Daoy (cell line): ENCODE data around the gene FHOD3. TPM values are rescaled to one million over a fixed set of nuclear protein-coding genes. Genes with fewer than 3 reads are reported as not detected.

Source experiments
- DNase-seq: peaks from one replicate; pipeline ENCODE4 v3.0.0-alpha.2; 2015; ENCODE audit warnings: low read depth
- total RNA-seq: library from RNA; depleted of rRNA; stranded (reverse); fragments of >200 nt; shearing (Covaris generic); gene quantifications from 2 replicates; pipeline ENCODE4 v1.2.3, GENCODE V29; 2014

The FHOD3 gene
- total RNA-seq, 1 experiment from 2014 or later: 17.8 TPM

DNA sequence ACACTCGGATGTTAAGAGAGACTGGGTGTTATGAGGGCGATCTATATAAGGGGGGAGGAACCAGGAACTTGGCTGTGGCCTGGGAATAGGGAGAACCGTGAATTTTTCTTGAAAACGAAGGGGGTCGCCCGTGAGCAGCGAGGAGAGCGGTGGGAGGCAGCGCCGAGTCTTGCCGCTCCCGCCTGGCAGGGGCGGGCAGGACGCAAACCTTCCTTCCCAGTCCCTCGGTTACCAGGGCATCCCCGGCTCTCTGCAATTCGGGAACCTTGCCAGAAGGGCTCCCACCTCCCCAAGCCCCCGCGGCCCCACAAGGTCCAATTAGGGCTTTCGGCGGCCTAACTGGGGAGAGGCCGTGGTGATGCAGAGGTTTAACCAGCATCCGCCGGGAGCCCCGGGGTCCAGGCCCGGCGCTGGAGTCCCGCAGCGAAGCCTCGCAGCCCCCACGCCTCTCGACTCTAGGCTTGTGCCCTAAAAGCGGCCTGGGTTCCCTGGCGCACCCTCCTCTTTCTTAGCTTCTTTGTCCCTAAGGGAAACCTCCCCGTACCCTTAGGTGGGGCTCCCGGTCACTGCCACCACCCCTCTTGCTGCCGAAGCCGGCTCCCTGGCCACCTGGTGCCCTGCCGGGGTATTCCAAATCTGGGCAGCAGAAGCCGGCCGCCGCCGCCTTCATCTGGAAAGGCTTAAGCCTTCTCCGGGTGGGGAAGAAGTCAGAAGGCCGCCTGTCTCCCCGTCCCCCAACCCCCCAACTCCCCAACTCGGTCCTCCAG is 680 bp upstream of the FHOD3 start:
- DNase-seq: peak; percentile 80

DNA sequence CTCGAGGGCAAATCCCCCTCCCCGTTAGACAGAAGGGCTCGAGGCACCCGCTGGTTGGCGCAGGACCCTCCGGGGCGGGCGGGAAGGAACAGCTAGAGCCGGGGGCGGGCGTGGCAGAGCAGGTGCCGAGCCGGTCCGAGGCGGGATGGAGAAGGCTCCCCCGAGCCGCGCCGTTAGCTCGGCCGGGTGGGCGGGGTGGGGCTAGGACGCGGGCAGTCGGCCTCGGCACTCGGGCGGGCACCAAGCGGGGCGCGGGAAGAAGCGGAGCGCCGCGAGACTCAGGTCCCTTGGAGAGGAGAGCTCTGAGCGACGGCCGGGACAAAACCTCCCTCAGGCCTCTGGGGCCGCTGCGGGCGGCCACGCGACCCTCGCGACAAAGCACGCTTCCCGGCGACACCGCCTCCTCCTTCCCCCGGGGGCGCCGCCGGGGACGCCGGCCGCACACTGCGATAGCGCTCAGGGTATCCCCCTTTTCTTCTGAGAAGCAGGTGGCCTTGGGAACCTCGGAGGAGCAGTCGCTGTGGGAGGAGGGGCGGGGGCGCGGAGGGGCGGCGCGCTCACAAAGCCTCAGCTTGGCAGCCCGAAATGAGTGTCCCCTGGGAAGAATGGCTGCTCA is 721 bp downstream of the FHOD3 start:
- no peak for DNase-seq

DNA sequence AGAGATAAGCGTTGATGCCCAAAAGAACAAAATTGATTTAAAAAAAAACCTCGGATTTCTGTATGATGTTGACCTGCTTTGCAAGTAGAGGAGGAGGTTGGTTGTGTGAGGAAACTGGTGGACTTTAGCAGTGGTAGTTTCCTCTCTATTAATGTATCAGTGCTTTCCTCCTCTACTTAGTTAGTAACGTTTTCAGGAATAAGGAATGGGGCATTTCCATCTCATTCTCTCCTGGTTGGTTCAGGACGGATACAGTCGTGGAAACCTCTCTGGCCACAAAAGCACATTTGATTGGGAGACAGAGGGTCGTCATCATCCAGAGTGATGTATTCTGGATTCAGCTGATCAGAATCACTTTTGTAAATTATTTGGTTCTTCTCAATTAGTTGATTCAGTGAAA is 1.5 kb downstream of the FHOD3 start:
- no peak for DNase-seq

DNA sequence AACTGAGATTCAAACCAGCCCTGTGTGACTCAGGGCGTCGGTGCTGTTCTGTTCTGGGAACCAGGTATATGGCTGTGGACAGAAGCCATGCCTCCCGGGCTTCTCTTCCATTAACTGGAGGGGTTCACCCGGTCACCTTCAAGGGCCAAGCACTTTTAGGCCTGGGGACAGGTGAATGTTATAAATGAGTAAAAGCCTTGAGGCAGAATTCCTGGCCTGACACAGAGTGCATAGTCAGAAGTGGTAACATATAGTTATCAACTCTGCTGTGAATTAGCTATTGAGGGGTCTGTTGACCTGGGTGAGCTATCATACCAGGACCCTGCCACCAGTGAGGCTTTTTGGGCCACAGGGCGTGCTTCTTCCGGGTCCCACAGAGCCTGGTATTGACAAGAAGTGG is 2.7 kb downstream of the FHOD3 start:
- DNase-seq: no peak

DNA sequence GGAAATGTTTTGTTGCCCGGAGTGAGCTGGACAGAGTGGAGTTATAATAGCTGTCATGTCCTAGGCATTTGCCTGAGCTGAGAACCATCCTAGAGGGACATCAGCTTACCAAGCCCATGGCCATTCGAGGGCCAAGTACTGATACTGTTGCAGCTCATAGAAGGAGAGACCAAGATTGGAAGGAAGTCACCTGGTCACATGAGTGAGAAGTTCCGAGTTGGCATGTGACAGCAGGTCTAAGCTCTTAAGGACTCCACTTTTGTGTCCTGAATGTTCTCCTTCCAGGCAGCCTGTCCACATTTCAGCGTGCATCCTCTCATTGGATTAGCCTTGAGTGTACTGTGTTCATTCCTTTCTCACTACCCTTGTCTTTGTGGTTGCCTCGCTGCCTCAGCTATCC is 4.4 kb downstream of the FHOD3 start:
- no peak for DNase-seq

DNA sequence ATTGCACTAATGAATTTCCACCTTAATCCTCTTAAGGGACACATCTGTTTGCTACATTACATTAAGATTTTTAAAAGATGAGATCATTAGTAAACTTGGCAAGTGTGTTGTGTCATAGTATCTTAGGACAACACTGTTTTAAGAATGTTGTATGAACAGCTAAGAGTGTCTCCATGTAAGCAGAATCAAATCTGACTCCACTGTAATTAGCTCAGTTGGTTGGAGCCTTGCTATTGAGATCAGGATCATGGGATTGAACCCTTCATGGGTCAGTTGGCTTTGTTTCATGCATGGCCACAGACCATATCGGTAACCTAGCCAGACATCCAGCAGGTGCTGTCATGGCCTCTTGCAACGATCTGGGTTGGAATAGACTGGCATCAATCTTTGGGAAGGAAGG is 5.2 kb downstream of the FHOD3 start:
- no peak for DNase-seq

DNA sequence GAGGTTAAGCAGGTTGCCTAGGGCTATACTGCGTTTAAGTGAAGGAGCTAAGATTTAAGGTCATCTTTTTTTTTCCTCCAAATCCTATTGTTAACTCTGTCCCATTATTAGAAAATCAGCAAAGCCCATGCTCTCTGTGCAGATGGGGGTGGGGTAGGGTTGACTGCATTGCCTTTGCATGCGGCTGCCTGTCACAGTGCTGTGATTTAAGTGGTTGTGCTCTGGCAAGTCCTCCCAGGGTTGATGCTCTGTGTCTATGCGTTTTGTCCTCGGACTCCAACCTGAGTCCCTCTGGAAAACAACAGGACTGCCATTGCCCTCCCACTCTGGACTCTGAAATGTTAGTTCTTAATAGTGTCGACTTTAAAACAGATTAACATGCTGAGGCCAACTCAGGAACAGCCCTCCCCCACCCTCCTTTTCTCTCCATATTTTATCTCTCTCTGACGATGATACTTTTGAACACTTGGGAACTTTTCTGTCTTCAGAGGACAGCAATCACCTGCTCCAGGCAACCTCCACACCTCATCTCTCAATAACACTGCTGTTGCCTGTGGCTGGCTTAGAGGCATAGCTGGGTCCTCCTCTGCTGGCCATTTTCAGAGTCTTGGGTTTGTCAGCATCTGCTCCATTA is 5.8 kb downstream of the FHOD3 start:
- no peak for DNase-seq

DNA sequence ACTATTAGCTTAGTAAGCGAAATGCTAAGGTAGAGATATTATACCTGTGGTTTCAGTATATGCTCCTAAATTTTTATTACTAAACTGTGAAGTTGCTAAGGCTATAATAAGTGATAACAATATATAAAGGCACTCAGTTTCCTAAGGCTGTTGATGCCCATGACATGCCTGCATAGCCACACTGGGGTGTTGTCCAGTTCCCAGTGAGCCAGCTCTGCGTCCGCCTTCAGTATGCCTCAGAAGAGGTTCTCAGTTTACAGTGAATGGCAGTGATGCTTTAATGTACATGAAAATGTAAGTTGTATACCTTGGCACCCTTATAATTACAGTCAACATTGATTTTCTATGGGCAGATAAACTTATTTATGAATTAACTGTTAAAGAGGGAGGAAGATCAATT is 7.2 kb downstream of the FHOD3 start:
- no peak for DNase-seq

DNA sequence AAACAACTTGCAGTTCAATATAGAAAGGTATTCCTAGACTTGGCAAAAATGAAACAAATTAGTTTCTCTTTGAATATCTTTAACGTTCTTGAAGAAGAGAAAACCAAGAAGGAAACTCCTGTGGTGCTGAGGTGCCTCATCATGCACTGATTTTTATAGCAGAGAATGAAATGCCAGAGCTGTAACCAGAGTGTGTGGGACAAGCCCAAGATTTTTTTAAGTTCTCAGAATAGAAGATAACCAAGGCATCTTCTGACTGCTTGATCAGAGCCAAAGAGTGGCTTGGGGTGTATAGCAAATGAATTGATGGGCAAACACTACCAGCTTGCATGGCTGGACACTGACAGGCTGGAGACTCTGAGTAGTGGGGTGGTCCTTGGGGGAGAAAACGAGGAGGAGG is 7.9 kb downstream of the FHOD3 start:
- DNase-seq: no peak

DNA sequence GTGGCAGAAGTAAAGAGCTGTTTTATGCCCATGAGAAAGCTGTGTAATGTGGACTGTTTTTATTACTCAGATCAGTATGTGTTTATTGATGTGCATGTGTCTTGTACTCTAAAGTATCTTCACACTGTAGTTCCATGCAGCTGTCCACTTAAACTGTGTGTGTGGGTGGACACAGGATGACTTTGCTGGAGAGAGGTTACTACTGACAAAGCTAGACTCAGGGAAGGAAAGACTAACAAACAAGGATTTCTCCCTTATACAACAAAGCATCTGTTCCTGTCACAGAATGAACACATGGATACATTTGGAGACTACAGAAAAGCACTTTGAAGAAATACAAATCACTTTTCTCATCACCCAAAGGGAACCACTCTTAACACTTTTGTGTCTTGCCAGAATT is 10.0 kb downstream of the FHOD3 start:
- DNase-seq: no peak

DNA sequence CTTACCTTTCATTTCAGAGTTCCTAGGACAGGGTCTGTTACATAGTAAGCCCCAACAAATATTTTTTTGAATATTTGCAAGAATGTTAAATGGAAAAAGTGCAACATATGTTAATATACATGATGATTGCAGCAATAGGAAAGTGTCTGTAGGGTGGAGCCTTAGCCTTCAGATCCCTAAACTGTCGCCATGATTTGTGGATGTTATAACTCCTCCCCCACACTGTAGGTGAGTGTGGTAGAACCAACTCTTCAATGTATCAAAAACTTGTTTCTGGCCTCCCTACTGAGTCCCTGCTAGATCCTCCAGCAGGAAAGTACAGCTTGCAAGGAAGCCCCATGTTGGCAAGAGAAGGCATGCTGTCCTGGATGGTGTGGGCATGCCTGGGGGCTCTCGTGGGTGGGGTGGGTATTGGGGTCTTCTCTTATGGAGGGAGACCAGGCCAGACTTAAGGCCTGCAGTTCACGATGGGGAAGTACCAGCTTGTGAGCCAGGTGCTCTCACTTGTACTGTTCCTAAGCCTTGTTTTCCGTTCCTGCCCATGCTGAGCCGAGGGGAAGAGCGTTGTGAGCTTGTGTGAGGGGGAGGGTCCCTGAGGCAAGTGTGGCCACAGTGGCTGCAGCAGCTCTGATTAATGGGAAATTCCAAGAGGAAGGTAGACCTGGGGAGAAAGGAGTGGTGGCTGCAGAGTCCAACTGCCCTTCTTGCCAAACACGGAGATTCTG is 11.4 kb downstream of the FHOD3 start:
- no peak for DNase-seq

DNA sequence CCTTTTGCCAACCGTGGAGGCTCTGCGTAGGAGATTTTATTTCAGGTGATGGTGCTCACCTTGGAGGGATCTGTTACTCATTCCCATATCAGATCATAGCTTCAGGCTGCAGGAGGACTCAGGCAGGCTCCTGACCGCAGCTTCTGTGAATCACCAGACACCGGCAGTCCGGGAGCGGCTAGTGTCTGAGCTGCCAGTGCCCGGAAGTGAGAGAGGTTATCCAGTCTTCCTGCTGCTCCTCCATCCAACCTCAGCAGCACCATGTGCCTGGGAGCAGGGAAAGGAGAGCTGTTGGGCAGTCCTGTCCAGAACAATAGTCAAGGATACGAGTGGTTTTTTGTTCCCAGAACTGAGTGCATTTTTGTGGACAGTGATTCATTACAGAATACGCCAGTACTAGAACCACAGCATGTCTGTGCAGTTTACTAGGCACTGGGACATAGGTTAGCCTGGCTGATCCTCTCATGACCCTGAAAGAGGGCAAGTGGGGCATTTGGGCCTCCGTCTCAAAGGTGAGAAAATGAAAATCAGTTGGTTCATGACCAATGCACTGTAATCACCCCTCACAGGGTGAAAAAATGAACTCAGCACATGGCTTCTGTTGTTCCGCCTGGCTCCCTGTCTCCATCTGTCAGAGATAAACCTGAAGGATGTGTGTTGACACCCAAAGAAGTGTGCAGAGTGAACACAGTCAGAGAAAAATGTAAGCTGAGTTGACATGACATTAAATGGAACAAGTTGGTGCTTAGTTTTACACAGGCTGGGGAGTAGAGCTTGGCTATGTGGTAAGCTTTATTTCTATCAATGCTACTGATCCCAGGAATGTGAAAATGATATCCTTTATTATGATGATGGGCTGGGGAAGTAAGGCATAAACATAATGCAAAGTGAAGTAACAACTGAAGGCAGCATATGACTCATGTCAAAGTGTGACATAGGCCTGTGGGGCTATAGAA is 12.2 kb downstream of the FHOD3 start:
- peak; percentile 96 for DNase-seq

DNA sequence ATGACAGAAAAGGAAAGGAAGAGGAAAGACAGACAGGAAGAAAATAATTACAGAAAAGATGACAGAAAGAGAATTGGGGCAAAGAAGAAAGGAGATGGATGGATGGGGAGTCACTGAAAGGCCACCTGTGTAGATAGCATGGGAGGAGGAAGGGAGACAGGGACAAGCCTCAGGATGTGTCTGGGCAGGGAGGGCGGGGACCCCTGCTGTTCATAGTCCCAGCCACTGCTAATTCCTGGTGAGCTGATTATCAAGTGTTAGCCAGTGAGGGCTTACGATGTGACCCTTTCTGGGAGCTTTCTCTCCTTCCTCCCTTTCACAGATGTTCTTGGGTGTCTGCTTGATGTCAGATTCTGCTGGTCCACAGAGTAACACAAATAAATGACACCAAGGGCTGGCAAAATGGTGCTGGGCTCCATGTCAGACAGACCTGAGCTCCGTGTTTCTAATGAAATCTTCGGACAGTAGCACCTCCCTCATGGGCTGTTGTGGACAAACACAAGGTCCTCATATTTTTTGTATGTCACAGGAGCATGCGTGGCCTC is 13.6 kb downstream of the FHOD3 start:
- no peak for DNase-seq

DNA sequence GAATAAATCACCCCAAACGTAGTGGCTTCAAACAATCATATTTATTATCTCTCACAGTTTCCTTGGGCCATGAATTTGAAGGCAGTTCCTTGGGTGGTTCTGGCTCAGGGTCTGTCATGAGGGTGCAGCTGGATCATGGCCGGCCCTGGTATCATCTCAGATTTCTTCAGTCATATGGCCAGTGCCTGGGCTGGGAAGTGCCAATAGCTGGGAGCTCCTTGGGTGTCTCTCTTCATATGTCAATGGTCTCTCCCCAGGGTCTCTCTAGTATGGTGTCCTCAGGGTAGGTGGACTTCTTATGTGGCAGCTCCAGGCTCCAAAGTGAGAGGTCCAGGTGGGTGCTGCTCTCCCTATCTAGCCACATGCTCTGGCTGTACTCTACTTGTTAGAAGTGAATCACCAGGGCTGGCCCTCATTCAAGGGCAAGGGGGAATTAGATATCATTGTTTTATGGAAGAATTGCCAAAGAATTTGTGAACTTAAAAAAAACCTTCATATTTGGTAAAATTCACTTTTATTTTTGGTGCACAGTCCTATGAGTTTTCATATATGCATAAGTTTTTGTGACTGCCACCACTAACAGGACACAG is 15.4 kb downstream of the FHOD3 start:
- DNase-seq: peak; percentile 27

DNA sequence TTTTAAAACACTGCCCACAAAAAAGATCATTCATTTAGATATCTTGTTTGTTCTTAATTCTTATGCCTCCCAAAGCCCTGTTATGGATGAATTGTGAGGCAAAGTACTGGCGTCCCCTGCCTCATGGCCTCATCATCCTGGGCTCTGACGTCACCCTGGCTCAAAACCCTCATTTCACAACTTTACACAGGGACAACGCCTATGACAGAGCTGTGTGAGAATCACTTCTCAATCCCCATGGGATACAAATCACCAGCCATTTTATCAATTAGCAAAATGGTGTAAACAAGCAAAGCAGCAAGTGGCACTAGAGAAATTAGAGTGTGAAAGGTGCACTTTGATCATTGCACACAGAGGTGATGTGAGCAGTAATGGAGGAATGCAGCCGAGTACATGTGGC is 16.6 kb downstream of the FHOD3 start:
- no peak for DNase-seq

DNA sequence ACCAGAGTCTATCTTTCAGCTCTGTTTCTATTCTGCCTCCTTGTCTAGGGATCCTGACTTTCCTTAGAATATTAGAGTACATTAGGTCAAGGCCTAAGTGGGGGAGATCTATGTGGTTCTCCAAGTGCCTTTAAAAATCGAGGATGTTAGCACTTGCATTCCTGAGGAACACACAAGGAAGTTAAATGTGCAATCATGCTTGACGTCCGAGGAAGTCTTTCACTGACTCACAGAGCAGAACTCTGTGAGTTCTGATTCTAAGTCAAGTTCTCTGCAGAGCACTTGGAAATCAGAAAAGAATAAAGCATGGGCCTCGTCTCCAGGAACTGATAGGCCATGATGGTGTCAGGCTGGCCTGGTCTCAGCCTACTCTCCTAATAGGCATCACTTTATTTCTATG is 17.2 kb downstream of the FHOD3 start:
- peak; percentile 69 for DNase-seq

DNA sequence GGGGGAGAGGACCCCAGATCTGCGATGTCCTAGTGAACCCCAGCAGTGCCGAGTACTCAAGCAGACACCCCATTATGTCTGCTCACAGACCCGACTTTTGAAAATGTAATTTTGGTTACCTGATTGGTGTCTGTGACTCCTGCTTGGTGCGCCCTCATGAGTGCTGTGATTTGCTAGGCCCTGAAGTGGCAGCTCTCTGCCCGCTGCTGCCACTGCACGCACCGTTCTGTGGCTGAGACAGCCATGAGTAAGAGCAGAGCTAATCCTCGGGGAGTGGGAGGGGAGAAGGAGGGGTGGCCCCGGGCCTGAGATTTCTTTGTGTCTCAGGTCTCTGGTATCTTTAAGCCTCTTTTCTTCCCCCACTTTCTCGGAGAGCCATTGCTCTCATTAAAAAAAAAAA is 18.2 kb downstream of the FHOD3 start:
- DNase-seq: peak; percentile 84

DNA sequence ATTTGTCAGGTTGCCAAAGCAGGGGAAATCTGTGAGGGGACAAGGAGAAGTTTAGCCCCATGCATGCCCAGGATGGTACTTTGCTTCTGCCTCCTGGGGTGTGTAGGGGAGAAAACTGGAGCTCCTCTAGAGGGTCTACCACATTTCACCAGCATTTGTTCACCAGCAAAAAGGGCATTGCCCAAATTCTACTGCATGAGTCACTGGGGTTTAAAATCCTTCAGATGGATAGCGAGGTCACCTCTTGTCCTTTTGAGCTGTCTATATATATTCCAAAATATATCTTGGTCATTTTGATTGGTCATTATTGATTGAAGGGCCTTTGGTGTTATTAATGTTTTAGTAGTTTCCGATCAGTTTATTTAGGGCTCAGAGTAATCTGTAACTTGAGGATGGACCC is 18.7 kb downstream of the FHOD3 start:
- DNase-seq: no peak

DNA sequence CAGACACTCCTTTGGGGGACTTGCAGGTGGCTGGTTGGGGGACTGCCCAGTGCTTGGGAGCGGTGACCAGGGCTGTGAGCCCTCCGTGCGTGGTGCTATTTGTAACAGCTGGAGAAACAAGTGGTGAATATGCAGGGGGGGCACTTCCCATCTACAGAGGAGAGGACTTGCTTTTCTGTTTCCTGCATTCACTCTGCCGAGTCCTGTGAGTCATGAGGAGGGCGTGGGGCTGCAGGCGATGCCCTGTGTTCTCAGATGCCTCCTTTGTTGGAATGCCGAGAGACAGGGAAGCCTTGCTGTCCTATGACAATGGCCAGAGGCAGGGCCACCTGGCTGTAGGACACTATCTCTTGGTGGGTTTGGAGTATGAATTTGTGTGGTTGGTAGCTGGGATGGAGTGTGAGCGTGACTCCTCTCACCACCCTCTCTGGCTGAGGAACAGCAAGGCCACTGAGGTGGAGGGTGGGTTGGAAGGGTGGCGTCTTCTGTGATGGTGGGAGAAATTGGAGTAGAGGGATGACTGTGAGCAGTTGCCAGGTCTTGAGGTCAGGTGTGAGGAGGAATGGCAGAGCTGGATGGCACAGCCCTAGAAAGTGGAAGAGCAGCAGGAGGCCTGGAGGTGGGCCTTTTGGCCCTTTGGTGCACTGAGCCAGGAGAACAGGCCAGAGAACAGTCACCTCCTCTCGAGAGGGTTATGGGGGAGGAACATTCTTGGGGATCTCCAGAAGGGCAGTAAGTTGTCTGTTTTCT is 24.3 kb downstream of the FHOD3 start:
- peak; percentile 69 for DNase-seq

DNA sequence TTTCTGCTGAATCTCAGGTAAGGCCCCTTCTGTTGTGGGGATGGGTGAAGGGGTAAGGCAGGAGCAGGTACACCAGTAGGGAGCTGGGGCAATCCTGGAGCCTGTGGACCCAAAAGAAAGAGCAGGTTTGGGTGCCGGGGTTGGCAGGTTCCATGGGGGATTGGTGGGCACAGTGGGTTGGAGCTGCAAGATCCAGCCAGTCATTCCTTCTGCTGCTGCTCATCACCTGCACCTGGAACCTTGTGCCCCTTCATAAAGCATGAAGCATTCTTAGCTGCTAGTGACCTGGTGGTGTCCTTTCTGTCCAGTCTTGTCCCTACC is 24.9 kb downstream of the FHOD3 start:
- no peak for DNase-seq
